HepG2 (cell line): ENCODE results near the gene NFKBIA. TPM values are rescaled to one million over a fixed set of nuclear protein-coding genes. Genes with fewer than 3 reads are reported as not detected.

Experiments used
- ATM ChIP-seq: fragments of 450-650 bp; IDR thresholded peaks from 2 replicates; pipeline ENCODE4 v1.7.1; 2017; ENCODE audit warnings: mild to moderate bottlenecking, borderline replicate concordance
- HDAC6 ChIP-seq: fragments of 200-600 bp; sonication (generic); IDR thresholded peaks from 2 replicates; pipeline ENCODE4 v1.7.0; 2017; ENCODE audit warnings: mild to moderate bottlenecking, antibody characterized with exemption, low read length, low read depth
- HIVEP1 ChIP-seq: sonication (generic); formaldehyde crosslinking; IDR thresholded peaks from 2 replicates; pipeline ENCODE4 v1.4.0; 2020; ENCODE audit warnings: mild to moderate bottlenecking, missing genetic modification reagents
- MAFG ChIP-seq: sonication (generic); formaldehyde crosslinking; IDR thresholded peaks from 2 replicates; pipeline ENCODE4 v1.5.1; 2020; ENCODE audit warnings: mild to moderate bottlenecking, missing genetic modification reagents
- MEF2D ChIP-seq: sonication (generic); formaldehyde crosslinking; IDR thresholded peaks from 2 replicates; pipeline ENCODE4 v1.5.1; 2020; ENCODE audit warnings: mild to moderate bottlenecking, missing genetic modification reagents
- MEIS1 ChIP-seq: sonication (generic); formaldehyde crosslinking; IDR thresholded peaks from 2 replicates; pipeline ENCODE4 v1.9.0; 2021; ENCODE audit warnings: mild to moderate bottlenecking, missing genetic modification reagents, moderate library complexity, borderline replicate concordance
- NFKB2 ChIP-seq: sonication (generic); formaldehyde crosslinking; IDR thresholded peaks from 2 replicates; pipeline ENCODE4 v1.4.0; 2020; ENCODE audit warnings: missing genetic modification reagents, borderline replicate concordance
- SMARCC2 ChIP-seq: fragments of 450-650 bp; IDR thresholded peaks from 2 replicates; pipeline ENCODE4 v1.6.1; 2017; ENCODE audit warnings: antibody characterized with exemption, mild to moderate bottlenecking
- SP4 ChIP-seq: sonication (generic); formaldehyde crosslinking; IDR thresholded peaks from 2 replicates; pipeline ENCODE4 v1.8.1; 2023; ENCODE audit warnings: mild to moderate bottlenecking, missing genetic modification reagents
- TOE1 ChIP-seq: sonication (generic); formaldehyde crosslinking; IDR thresholded peaks from 2 replicates; pipeline ENCODE4 v1.4.0; 2020; ENCODE audit warnings: mild to moderate bottlenecking, missing genetic modification reagents
- YY1 ChIP-seq: IDR thresholded peaks from 2 replicates; pipeline ENCODE4 v1.6.1; 2011; ENCODE audit warnings: low read length, low read depth, moderate library complexity, mild to moderate bottlenecking; ENCODE audit not compliant: insufficient read depth, insufficient replicate concordance
- ZNF160 ChIP-seq: sonication (generic); formaldehyde crosslinking; IDR thresholded peaks from 2 replicates; pipeline ENCODE4 v1.8.0; 2022; ENCODE audit warnings: mild to moderate bottlenecking, inconsistent platforms, missing genetic modification reagents
- ZNF496 ChIP-seq: sonication (generic); formaldehyde crosslinking; IDR thresholded peaks from 2 replicates; pipeline ENCODE4 v1.8.1; 2023; ENCODE audit warnings: mild to moderate bottlenecking, moderate library complexity, missing genetic modification reagents; ENCODE audit not compliant: insufficient replicate concordance
- ZNF598 ChIP-seq: sonication (generic); formaldehyde crosslinking; IDR thresholded peaks from 2 replicates; pipeline ENCODE4 v1.5.1; 2020; ENCODE audit warnings: mild to moderate bottlenecking, missing genetic modification reagents, borderline replicate concordance
- ZNF841 ChIP-seq: sonication (generic); formaldehyde crosslinking; IDR thresholded peaks from 2 replicates; pipeline ENCODE4 v1.8.1; 2023; ENCODE audit warnings: missing genetic modification reagents, borderline replicate concordance
- polyA plus RNA-seq, 8 experiments: library from polyadenylated mRNA; depleted of rRNA in 3 of 8; stranded (reverse) in 7 of 8; unstranded in 1 of 8; fragments of >200 nt; fragmentation: Illumina TruSeq in 4 of 8; extraction: Trizol in 4 of 8; gene quantifications; 2 replicates each; pipeline versions ENCODE4 v1.2.1 to v1.2.3, GENCODE V29; 2011 to 2016; ENCODE audit warnings: low read depth in 4 of 8, missing spikeins in 1 of 8, mixed read lengths in 1 of 8; ENCODE audit not compliant: insufficient read depth in 1 of 8
- total RNA-seq, 5 experiments: library from RNA; depleted of rRNA; stranded (reverse); fragments of >200 nt; fragmentation: Illumina TruSeq; extraction: Trizol; gene quantifications; 2 replicates each; pipeline ENCODE4 v1.2.3, GENCODE V29; 2016; ENCODE audit warnings: low read depth in 1 of 5
- TF ChIP-seq, protein P1 (sequence below): sonication (generic); formaldehyde crosslinking; IDR thresholded peaks from 2 replicates; pipeline ENCODE4 v1.4.0; 2020; ENCODE audit warnings: missing genetic modification reagents, borderline replicate concordance
- TF ChIP-seq, protein P2 (sequence below): sonication (generic); formaldehyde crosslinking; IDR thresholded peaks from 2 replicates; pipeline ENCODE4 v1.5.0; 2020; ENCODE audit warnings: mild to moderate bottlenecking, missing genetic modification reagents
- TF ChIP-seq, protein P3 (sequence below): sonication (generic); formaldehyde crosslinking; IDR thresholded peaks from 2 replicates; pipeline ENCODE4 v1.5.1; 2020; ENCODE audit warnings: missing genetic modification reagents, mild to moderate bottlenecking, borderline replicate concordance
- TF ChIP-seq, protein P4 (sequence below): sonication (generic); formaldehyde crosslinking; IDR thresholded peaks from 2 replicates; pipeline ENCODE4 v1.5.0; 2020; ENCODE audit warnings: missing genetic modification reagents

NFKBIA gene
- total and polyA plus RNA-seq, 2 of the 13 experiments (the other 11 are each of a cell fraction or from before 2014, with no cell fraction given) = 197 to 319 TPM

DNA sequence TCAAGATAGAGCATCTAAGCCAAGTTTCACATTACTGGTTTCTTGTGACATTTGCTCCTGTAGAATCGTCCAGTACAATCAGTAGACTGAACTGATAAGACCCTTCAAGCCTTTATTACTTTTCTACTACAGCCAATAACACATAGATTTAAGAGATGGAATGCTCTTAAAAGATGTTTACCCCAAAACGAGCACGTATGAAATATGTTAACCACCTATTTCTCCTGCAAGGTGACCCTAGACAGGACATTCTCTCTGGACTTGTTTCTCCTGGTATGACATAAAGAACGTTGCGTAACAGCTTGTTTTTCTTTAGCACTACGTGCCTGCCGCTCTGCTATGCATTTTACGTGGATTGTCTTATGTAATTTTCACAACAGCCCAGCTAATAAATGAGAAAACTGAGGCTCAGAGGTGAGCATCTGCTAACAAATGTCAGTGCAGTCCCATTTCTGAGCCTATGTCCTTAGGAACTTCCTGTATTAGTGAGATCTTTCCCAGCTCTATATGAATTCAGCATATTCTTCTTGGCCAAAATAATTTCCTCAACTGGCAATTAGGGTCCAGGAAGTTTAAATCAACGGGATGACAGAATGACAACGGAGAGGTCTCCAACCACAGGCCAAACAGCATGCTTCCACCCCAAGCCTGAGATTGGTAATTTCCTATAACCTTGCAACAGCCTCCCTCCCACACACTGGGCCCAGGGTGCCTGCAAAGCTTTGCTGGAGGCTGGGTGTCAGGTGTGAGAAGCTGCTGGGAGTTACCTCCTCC, 3.7 kb downstream of the NFKBIA start (continued):
- TF ChIP-seq, protein P1, sequence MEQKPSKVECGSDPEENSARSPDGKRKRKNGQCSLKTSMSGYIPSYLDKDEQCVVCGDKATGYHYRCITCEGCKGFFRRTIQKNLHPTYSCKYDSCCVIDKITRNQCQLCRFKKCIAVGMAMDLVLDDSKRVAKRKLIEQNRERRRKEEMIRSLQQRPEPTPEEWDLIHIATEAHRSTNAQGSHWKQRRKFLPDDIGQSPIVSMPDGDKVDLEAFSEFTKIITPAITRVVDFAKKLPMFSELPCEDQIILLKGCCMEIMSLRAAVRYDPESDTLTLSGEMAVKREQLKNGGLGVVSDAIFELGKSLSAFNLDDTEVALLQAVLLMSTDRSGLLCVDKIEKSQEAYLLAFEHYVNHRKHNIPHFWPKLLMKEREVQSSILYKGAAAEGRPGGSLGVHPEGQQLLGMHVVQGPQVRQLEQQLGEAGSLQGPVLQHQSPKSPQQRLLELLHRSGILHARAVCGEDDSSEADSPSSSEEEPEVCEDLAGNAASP (CRISPR knock-in tag) = peak; percentile 88; the same call in 1 of the 2 replicates
- no peak for TF ChIP-seq SMARCC2
- TF ChIP-seq NFKB2 (CRISPR knock-in tag) = no peak; the same call in 1 of the 2 replicates
- TF ChIP-seq MEF2D = peak; percentile 83
- TF ChIP-seq HIVEP1 (CRISPR knock-in tag) = no peak; the same call in 1 of the 2 replicates
- TF ChIP-seq YY1 = no peak
- TF ChIP-seq, protein P2, sequence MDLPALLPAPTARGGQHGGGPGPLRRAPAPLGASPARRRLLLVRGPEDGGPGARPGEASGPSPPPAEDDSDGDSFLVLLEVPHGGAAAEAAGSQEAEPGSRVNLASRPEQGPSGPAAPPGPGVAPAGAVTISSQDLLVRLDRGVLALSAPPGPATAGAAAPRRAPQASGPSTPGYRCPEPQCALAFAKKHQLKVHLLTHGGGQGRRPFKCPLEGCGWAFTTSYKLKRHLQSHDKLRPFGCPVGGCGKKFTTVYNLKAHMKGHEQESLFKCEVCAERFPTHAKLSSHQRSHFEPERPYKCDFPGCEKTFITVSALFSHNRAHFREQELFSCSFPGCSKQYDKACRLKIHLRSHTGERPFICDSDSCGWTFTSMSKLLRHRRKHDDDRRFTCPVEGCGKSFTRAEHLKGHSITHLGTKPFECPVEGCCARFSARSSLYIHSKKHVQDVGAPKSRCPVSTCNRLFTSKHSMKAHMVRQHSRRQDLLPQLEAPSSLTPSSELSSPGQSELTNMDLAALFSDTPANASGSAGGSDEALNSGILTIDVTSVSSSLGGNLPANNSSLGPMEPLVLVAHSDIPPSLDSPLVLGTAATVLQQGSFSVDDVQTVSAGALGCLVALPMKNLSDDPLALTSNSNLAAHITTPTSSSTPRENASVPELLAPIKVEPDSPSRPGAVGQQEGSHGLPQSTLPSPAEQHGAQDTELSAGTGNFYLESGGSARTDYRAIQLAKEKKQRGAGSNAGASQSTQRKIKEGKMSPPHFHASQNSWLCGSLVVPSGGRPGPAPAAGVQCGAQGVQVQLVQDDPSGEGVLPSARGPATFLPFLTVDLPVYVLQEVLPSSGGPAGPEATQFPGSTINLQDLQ (CRISPR knock-in tag) = no peak
- TF ChIP-seq ZNF160 (CRISPR knock-in tag) = 0 out of 2 replicates have a peak, but pooled peaks have one; percentile 46
- TF ChIP-seq MAFG (CRISPR knock-in tag) = no peak
- no peak for TF ChIP-seq TOE1
- no peak; the same call in 1 of the 2 replicates for TF ChIP-seq ATM
- peak; percentile 63; the same call in 1 of the 2 replicates for TF ChIP-seq ZNF598
- no peak for TF ChIP-seq ZNF841
- no peak for TF ChIP-seq ZNF496
- TF ChIP-seq, protein P3, sequence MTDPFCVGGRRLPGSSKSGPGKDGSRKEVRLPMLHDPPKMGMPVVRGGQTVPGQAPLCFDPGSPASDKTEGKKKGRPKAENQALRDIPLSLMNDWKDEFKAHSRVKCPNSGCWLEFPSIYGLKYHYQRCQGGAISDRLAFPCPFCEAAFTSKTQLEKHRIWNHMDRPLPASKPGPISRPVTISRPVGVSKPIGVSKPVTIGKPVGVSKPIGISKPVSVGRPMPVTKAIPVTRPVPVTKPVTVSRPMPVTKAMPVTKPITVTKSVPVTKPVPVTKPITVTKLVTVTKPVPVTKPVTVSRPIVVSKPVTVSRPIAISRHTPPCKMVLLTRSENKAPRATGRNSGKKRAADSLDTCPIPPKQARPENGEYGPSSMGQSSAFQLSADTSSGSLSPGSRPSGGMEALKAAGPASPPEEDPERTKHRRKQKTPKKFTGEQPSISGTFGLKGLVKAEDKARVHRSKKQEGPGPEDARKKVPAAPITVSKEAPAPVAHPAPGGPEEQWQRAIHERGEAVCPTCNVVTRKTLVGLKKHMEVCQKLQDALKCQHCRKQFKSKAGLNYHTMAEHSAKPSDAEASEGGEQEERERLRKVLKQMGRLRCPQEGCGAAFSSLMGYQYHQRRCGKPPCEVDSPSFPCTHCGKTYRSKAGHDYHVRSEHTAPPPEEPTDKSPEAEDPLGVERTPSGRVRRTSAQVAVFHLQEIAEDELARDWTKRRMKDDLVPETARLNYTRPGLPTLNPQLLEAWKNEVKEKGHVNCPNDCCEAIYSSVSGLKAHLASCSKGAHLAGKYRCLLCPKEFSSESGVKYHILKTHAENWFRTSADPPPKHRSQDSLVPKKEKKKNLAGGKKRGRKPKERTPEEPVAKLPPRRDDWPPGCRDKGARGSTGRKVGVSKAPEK (CRISPR knock-in tag) = no peak
- TF ChIP-seq HDAC6 = 0 out of 2 replicates have a peak, but pooled peaks have one; percentile 31
- TF ChIP-seq, protein P4, sequence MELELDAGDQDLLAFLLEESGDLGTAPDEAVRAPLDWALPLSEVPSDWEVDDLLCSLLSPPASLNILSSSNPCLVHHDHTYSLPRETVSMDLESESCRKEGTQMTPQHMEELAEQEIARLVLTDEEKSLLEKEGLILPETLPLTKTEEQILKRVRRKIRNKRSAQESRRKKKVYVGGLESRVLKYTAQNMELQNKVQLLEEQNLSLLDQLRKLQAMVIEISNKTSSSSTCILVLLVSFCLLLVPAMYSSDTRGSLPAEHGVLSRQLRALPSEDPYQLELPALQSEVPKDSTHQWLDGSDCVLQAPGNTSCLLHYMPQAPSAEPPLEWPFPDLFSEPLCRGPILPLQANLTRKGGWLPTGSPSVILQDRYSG (CRISPR knock-in tag) = no peak
- TF ChIP-seq SP4 = peak; percentile 54; the same call in 1 of the 2 replicates
- TF ChIP-seq MEIS1 (CRISPR knock-in tag) = 0 out of 2 replicates have a peak, but pooled peaks have one; percentile 10
